Mesendoderm (in vitro differentiated cells): ENCODE measurements around the gene SLC16A10.
"Not testable (repeated sequence)": the region's sequence is repeated elsewhere in the genome, so short reads cannot be mapped to it uniquely, and the experiment has no call there.

ENCODE experiments used
- DNase-seq: peaks from one replicate; pipeline ENCODE4 v3.0.0; 2013
- H2AK5ac ChIP-seq: 2 replicates; pipeline ENCODE4 v1.6.1; 2013; ENCODE audit warnings: low read length, inconsistent platforms
- H2BK120ac ChIP-seq: 2 replicates; pipeline ENCODE4 v1.6.1; 2013; ENCODE audit warnings: low read depth, mild to moderate bottlenecking, low read length, moderate library complexity, mixed read lengths
- H2BK15ac ChIP-seq: replicated peaks from 2 replicates; pipeline ENCODE4 v1.6.1; 2013; ENCODE audit warnings: low read depth, mild to moderate bottlenecking, moderate library complexity
- H2BK5ac ChIP-seq: 2 replicates; pipeline ENCODE4 v1.6.1; 2013; ENCODE audit warnings: low read length, inconsistent platforms
- H3K18ac ChIP-seq: 2 replicates; pipeline ENCODE4 v1.6.1; 2013; ENCODE audit warnings: mild to moderate bottlenecking, low read length, mixed read lengths
- H3K23ac ChIP-seq: one replicate; pipeline ENCODE4 v1.6.1; 2013; ENCODE audit warnings: low read length
- H3K27ac ChIP-seq: 2 replicates; pipeline ENCODE4 v1.5.1; 2013; ENCODE audit warnings: low read depth, mild to moderate bottlenecking, inconsistent platforms, low read length, moderate library complexity
- H3K27me3 ChIP-seq: 2 replicates; pipeline ENCODE4 v1.6.1; 2013; ENCODE audit warnings: low read length, control low read depth, mild to moderate bottlenecking, inconsistent platforms; ENCODE audit not compliant: insufficient read depth, poor library complexity
- H3K36me3 ChIP-seq: 2 replicates; pipeline ENCODE4 v1.6.1; 2013; ENCODE audit warnings: low read length, inconsistent platforms; ENCODE audit not compliant: control insufficient read depth, insufficient read depth
- H3K4ac ChIP-seq: one replicate; pipeline ENCODE4 v1.6.1; 2013; ENCODE audit warnings: low read depth, mild to moderate bottlenecking, low read length, moderate library complexity
- H3K4me1 ChIP-seq: 2 replicates; pipeline ENCODE4 v1.6.1; 2013; ENCODE audit warnings: low read depth, low read length, inconsistent platforms; ENCODE audit not compliant: control insufficient read depth
- H3K4me2 ChIP-seq: 2 replicates; pipeline ENCODE4 v1.6.1; 2013; ENCODE audit warnings: low read length
- H3K4me3 ChIP-seq: 2 replicates; pipeline ENCODE4 v1.5.1; 2013; ENCODE audit warnings: mild to moderate bottlenecking, low read length
- H3K56ac ChIP-seq: one replicate; pipeline ENCODE4 v1.6.1; 2013; ENCODE audit warnings: low read length
- H3K79me1 ChIP-seq: 2 replicates; pipeline ENCODE4 v1.6.1; 2013; ENCODE audit warnings: low read length, inconsistent platforms
- H3K79me2 ChIP-seq: 2 replicates; pipeline ENCODE4 v1.6.1; 2013; ENCODE audit warnings: mild to moderate bottlenecking, low read length; ENCODE audit not compliant: control insufficient read depth, insufficient read depth
- H3K9ac ChIP-seq: 2 replicates; pipeline ENCODE4 v1.6.1; 2013; ENCODE audit warnings: low read length, inconsistent platforms
- H4K5ac ChIP-seq: one replicate; pipeline ENCODE4 v1.6.1; 2013; ENCODE audit warnings: low read length
- H4K8ac ChIP-seq: one replicate; pipeline ENCODE4 v1.6.1; 2013; ENCODE audit warnings: low read depth, mild to moderate bottlenecking, control low read depth, low read length, moderate library complexity
- WGBS: extraction: QIAGEN DNeasy Blood & Tissue Kit; methylation state at CpG from one replicate; pipeline ENCODE4 v1.1.7; 2013; ENCODE audit warnings: low lambda C conversion rate, missing lambda C conversion rate; ENCODE audit not compliant: insufficient coverage; ENCODE audit errors: extremely low coverage; 5-methylcytosine and 5-hydroxymethylcytosine counted together

SLC16A10 gene

DNA sequence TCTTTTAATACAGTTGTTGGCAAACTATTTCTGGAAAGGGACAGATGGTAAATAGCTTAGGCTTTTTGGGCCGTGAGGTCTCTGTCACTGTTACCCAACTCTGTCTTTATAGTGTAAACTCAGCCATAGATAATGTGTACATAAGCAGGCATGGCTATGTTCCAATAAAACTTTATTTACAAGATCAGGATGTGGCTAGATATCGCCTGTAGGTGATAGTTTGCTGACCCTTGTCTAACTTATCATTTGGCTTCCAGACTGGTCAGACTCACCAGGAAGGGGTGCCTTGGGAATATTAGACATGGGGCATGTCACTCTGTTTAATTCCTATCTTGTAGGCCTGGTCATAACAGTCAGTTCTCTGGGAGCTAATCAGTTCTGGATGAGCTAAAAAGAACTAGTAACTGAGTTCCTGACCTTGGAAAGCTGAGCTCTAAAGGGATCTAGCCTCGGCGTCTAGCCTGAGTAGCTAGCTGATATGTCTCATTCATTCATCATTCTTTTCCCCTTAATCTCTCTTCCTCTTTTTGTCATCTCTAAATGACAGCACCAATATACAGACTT, 163.6 kb downstream of the SLC16A10 start:
- Histone ChIP-seq H3K56ac (no peak overlapping the region), H3K9ac (no peak overlapping the region), H3K23ac (no peak overlapping the region), H3K36me3 (no peaks in the 10 kb centered on the region), H3K79me1 (no peaks in the 10 kb centered on the region), H3K79me2 (no peaks in the 10 kb centered on the region), H4K8ac (no peak overlapping the region), H2BK5ac (no peak overlapping the region), H3K27ac (no peak overlapping the region), H2BK15ac (no peak overlapping the region), H2BK120ac (no peak overlapping the region), H3K4me1 (no peaks in the 10 kb centered on the region), H3K27me3 (no peaks in the 10 kb centered on the region), H3K4ac (no peak overlapping the region), H3K4me3 (no peak overlapping the region), H3K4me2 (no peak overlapping the region), H4K5ac (no peak overlapping the region), H2AK5ac (no peak overlapping the region), H3K18ac (no peak overlapping the region)
- no CpG with 5 or more reads among the region's 4 CpGs for WGBS
- DNase-seq, result no peak

DNA sequence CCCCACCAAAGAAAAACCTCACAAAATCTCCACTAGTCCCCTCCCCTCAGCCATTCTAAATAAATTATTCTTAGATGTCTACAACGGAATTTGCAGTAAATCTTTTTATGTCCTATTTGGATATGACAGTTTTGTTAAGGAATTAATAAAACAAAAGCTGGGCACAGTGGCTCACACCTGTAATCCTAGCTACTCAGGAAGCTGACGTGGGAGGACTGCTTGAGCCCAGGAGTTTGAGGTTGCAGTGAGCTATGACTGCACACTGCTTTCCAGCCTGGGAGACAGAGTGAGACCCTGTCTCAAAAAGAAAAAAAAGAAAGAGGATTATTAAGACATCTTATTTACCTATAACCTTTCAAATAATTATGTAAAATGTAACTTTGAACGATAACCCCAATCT, 165.4 kb downstream of the SLC16A10 start:
- Histone ChIP-seq H3K79me1 (no peaks in the 10 kb centered on the region), H2BK5ac (no peak overlapping the region), H3K9ac (no peak overlapping the region), H3K27ac (no peak overlapping the region), H2BK120ac (no peak overlapping the region), H2AK5ac (no peak overlapping the region), H4K8ac (no peak overlapping the region), H3K4me1 (no peaks in the 10 kb centered on the region), H3K36me3 (no peaks in the 10 kb centered on the region), H3K4ac (no peak overlapping the region), H3K4me3 (no peak overlapping the region), H3K27me3 (no peaks in the 10 kb centered on the region), H3K79me2 (no peaks in the 10 kb centered on the region), H4K5ac (no peak overlapping the region), H3K18ac (no peak overlapping the region), H3K56ac (no peak overlapping the region), H2BK15ac (no peak overlapping the region), H3K4me2 (no peak overlapping the region), H3K23ac (no peak overlapping the region)
- DNase-seq, result no peak
- WGBS, result no CpG with 5 or more reads among the region's 3 CpGs

DNA sequence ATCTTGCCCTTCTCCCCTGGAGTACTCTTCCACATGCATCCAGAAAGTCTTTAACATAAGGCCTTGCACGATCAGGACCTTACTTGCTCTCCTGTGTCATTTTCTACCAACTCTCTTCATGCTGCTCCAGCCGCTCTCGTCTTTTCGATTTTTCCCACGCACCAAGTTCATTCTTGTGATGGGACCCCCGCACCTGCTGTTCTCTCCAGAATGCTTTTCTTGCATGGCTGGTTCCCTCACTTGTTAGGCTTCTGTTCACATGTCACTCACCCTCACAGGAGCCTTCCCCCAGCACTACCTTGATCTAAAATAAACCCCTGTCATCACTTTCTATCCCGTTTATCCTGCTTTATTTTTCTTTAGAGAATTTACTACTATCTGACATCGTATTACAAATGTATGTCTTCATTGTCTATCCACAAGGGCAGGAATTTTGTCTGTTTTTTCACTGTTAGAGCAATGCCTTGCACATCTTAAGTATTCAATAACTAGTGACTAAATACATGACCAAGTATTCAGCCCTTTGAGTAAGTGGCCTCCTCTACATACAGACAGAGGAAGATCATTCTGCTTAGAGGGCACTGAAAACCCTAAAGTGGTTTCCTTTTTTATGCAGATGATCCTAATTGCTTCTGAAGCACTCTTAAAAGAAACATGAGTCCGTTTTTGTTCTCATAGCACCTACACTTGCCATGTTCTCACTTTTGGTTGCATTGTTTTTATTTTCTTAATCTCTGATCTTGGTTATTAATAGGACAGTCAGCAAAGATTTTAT, 166.9 kb downstream of the SLC16A10 start:
- Histone ChIP-seq H3K36me3 (no peaks in the 10 kb centered on the region), H3K18ac (no peak overlapping the region), H3K4ac (no peak overlapping the region), H3K56ac (peak overlapping the region; percentile 46), H3K4me1 (no peaks in the 10 kb centered on the region), H3K79me1 (no peaks in the 10 kb centered on the region), H4K8ac (no peak overlapping the region), H2BK15ac (no peak overlapping the region), H3K79me2 (no peaks in the 10 kb centered on the region), H4K5ac (no peak overlapping the region), H3K4me3 (no peak overlapping the region), H3K9ac (no peak overlapping the region), H3K27me3 (no peaks in the 10 kb centered on the region), H2AK5ac (no peak overlapping the region), H3K23ac (no peak overlapping the region), H2BK5ac (no peak overlapping the region), H2BK120ac (no peak overlapping the region), H3K4me2 (no peak overlapping the region), H3K27ac (no peak overlapping the region)
- DNase-seq, result peak; percentile 66
- no CpG with 5 or more reads among the region's 9 CpGs for WGBS

DNA sequence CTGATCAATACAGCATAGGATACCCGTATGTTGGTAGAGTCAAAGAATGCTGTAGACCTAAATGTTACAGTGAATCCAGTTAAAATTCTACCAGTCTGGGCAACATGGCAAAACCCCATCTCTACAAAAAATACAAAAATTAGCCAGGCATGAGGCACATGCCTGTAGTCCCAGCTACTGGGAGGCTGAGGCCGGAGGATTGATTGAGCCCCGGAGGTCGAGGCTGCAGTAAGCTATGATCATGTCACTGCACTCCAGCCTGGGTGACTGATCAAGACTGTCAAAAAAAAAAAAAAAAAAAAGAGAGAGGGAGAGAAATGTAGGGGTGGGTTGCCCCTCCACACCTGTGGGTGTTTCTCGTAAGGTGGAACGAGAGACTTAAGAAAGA, 167.5 kb downstream of the SLC16A10 start:
- peak; percentile 18 for DNase-seq
- no CpG with 5 or more reads among the region's 6 CpGs for WGBS
- Histone ChIP-seq H3K4ac (no peak overlapping the region), H3K9ac (no peak overlapping the region), H3K27me3 (no peaks in the 10 kb centered on the region), H4K5ac (no peak overlapping the region), H3K56ac (no peak overlapping the region), H3K18ac (peak overlapping the region; percentile 60), H3K4me3 (no peak overlapping the region), H3K36me3 (no peaks in the 10 kb centered on the region), H3K79me1 (no peaks in the 10 kb centered on the region), H2BK15ac (no peak overlapping the region), H3K23ac (no peak overlapping the region), H2BK120ac (no peak overlapping the region), H3K79me2 (no peaks in the 10 kb centered on the region), H2BK5ac (no peak overlapping the region), H2AK5ac (no peak overlapping the region), H4K8ac (no peak overlapping the region), H3K27ac (peak overlapping the region; percentile 57), H3K4me1 (no peaks in the 10 kb centered on the region), H3K4me2 (no peak overlapping the region)

DNA sequence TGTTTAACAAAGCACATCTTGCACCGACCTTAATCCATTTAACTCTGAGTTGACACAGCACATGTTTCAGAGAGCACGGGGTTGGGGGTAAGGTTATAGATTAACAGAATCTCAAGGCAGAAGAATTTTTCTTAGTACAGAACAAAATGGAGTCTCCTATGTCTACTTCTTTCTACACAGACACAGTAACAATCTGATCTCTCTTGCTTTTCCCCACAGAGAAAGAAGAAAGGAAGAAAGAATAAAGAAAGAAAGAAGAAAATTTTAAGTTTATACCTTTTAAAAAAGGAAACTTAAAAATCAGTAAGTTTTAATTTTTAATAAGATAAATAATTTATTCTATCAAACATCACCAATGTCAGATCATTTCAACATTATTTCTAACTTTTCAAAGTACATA, 168.5 kb downstream of the SLC16A10 start:
- not testable (repeated sequence) for H3K36me3 ChIP-seq
- WGBS, result no CpG with 5 or more reads among the region's 2 CpGs

DNA sequence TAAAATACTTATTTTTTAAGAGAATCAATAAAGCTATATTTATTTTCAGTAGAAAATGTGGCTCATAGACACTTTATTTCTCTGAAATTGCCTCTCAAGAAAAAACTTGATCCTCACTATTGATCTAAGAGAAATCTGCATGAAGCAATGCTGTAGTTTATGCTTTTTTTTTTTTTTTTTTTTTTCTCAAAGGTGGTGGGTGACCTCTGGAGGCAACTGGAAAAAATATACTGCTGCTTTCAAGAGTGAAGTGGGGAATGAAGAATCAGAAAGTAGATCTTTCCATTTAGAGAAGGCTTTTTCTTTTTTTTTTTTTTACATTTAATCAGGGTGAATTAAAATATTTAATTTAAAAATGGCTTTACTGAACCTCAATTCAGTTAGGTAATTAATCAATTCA, 169.3 kb downstream of the SLC16A10 start:
- DNase-seq, result peak; percentile 24
- Histone ChIP-seq H3K9ac (no peak overlapping the region), H3K23ac (no peak overlapping the region), H3K27me3 (no peaks in the 10 kb centered on the region), H4K5ac (no peak overlapping the region), H4K8ac (no peak overlapping the region), H3K79me1 (peaks cover 1% of the 10 kb centered on the region), H3K27ac (no peak overlapping the region), H3K4me3 (no peak overlapping the region), H2BK15ac (no peak overlapping the region), H2AK5ac (no peak overlapping the region), H3K18ac (no peak overlapping the region), H3K4me1 (no peaks in the 10 kb centered on the region), H2BK120ac (no peak overlapping the region), H3K36me3 (no peaks in the 10 kb centered on the region), H2BK5ac (no peak overlapping the region), H3K79me2 (peaks cover 5% of the 10 kb centered on the region), H3K4ac (no peak overlapping the region), H3K56ac (no peak overlapping the region), H3K4me2 (no peak overlapping the region)

More for the DNA sequence above, 168.5 kb downstream of the SLC16A10 start:
- H3K56ac ChIP-seq, H3K9ac ChIP-seq, H4K8ac ChIP-seq, H3K4me3 ChIP-seq, H3K23ac ChIP-seq, H3K18ac ChIP-seq, H4K5ac ChIP-seq, H3K27me3 ChIP-seq, DNase-seq, H2AK5ac ChIP-seq, H2BK120ac ChIP-seq, H3K79me1 ChIP-seq, H2BK15ac ChIP-seq, H3K4me1 ChIP-seq, H2BK5ac ChIP-seq, H3K27ac ChIP-seq, H3K79me2 ChIP-seq, H3K4me2 ChIP-seq, H3K4ac ChIP-seq: not testable (repeated sequence)
